Retina (tissue), 1 donor: ENCODE data around the gene NLGN2.

Source experiments
- DNase-seq: peaks from one replicate; pipeline ENCODE4 v3.0.0-alpha.2; 2016

NLGN2 gene

GRCh38 chr17:7392696-7393612 lies 14.7 kb upstream of the NLGN2 start:
- peak; percentile 55 for DNase-seq

GRCh38 chr17:7393613-7394451 lies 13.8 kb upstream of the NLGN2 start:
- peak; percentile 75 for DNase-seq

- peak; percentile 92 for DNase-seq
Observed at GRCh38 chr17:7394452-7395191, 13.0 kb upstream of the NLGN2 start, which contains the start of gene PLSCR3. Gene PLSCR3, minus strand, starts transcription at chr17:7394525. Its CDS starts 415 bp downstream, at chr17:7394110.

- no peak for DNase-seq
Observed at GRCh38 chr17:7396147-7396546, 11.5 kb upstream of the NLGN2 start.

GRCh38 chr17:7398612-7399011 lies 9.0 kb upstream of the NLGN2 start:
- no peak for DNase-seq

GRCh38 chr17:7403043-7403726 lies 4.5 kb upstream of the NLGN2 start:
- DNase-seq: no peak

GRCh38 chr17:7403727-7403976 lies 4.0 kb upstream of the NLGN2 start:
- DNase-seq: no peak

- peak; percentile 98 for DNase-seq
Observed at GRCh38 chr17:7403977-7404736, 3.5 kb upstream of the NLGN2 start, which contains the start of gene TMEM256. Gene TMEM256, minus strand, starts transcription at chr17:7404097. Its CDS starts 13 bp downstream, at chr17:7404084.

DNA sequence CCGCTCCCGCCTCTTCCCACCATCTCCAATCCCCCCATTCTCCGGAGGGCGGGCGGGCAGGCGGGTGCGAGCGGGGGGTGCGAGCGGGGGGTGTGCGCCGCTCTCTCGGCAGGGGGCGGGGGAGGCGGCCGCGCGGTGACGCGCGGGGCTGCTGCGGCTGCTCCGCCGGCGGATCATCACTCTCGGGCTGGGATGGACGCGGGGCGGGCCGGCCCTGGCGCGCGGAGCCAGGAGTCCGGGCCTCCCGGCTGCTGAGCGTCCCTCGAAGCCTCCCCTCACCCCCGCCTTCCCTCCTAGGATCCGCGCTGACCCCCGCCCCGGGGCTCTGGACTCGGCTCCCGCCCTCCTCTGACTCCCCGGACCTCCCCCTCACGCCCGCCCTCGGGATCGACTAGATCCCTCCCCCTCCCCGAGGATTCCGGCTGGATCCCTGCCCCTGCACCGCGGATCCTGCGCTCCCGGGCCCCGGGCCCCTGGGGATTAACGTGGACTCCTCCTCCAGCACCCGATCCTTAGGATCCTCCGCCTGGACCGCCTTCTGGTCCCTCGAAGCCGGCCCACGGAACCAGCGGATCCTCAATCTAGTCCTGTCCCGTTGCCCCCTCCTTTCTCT lies 2.8 kb upstream of the NLGN2 start:
- peak; percentile 47 for DNase-seq

- peak; percentile 61 for DNase-seq
Observed at GRCh38 chr17:7405350-7406234, 2.1 kb upstream of the NLGN2 start.

- peak; percentile 49 for DNase-seq
Observed at GRCh38 chr17:7406235-7406825, 1.3 kb upstream of the NLGN2 start.

- peak; percentile 37 for DNase-seq
Observed at GRCh38 chr17:7407082-7407481, 563 bp upstream of the NLGN2 start.

- no peak for DNase-seq
Observed at GRCh38 chr17:7408252-7408727, 645 bp downstream of the NLGN2 start.

DNA sequence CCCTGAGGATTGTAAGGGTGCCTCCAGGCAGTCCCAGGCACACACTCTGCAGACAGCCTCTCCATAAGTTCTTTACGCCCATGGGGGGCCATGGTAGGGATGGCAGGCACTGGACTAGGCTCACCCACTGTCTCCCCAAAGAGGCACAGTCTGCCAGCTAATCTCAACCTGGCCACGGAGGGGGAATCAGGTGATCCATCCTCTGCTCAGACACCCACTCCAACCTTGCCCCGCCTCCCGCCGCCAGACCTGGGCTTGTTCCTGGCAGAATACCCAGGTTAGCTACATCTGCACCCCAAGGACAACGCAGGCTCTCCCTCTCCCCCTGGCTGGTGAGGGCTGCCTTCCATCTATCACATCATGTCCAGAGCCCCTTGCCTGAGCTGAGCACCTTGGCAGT lies 1.2 kb downstream of the NLGN2 start:
- DNase-seq: no peak

GRCh38 chr17:7409716-7410115 lies 2.1 kb downstream of the NLGN2 start:
- no peak for DNase-seq

DNA sequence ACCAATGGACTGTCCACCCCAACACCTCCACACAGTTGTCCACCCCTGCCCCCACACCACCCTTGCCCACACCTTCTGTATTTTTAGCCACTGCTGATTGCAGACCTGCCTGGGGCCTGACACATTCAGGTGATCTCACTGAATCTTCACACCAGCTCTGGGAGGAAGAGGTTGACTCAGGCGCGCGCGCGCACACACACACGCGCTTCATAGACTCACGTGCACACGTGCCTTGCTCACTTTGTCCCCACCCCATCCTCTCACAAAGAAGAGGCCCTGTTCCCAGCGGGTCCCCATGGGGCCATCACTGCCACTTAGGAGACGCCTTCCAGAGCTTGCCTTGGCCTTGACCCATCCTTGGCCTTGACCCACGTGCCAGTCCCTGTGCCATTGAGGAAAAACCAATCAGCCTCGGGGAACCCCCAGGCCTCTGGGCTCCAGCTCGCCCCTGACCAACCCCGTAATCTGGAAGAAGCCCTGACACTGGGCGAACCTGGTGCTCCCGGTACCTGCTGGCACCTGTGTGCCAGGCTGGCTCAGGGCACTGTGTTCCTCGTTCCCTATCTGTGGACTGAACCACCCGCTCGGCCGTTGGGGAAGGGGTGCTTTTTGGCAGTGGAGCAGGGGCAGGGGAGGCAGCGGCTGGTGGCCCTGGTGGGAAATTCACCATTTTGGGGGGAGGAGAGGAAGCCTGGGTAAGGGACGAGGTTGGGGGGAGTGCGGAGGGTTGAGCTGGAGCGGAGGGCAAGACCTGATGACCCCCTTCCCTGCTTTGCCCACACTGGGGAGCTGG lies 3.2 kb downstream of the NLGN2 start:
- no peak for DNase-seq

DNA sequence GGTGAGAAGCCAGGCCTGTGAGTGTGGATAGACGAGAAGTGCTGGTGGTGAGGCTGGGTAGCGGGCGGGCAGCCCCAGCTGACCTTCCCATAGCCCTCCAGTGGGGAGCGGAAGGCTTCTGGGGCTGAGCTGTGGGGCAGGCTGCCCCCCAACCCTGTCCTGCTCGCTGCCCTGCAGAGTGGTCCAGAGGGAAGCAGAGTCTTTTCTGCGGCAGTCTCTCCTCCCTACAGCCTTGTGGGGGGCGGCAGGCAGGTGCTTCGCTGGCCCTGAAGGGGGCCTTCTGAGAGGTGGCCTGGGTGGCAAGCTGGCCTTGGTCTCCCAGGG lies 3.7 kb downstream of the NLGN2 start:
- DNase-seq: no peak

DNA sequence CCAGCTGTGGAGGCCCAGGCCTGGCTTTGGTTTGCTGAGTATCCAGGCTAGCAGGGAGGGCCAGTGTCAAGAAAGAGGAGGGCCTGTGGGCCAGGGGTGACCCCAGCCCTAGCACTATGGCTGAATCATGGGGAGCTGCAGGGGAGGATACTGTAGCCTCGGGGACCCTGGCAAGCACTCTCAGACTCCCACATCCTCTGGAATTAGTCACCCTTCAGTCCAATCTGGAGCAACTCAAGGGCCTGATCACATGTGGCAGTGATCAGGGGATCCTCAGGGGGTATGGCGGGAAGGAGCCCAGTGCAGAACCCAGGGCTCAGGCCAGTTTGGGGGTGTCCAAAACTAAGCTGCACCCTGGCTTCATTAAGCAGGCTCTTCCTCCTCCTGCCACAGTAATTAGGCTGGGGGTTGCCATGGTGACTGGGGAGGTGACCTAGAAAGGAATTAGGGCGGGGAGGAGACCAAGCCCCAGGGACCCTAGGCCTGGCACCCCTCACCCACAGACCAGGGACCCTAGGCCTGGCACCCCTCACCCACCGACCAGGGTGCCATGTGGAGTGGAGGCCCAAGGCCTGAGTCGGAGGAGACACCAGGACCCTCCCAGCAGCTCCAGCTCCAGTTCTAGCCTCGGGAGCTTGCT lies 5.8 kb downstream of the NLGN2 start:
- peak; percentile 58 for DNase-seq
